ENCODE measurements around the gene EBF3. TPM values are rescaled to one million over a fixed set of nuclear protein-coding genes. Genes with fewer than 3 reads are reported as not detected.

Gene EBF3
- total RNA-seq, 4 donors from 2014 or later: 5.5 to 10.4 (median 8.2) TPM

DNA sequence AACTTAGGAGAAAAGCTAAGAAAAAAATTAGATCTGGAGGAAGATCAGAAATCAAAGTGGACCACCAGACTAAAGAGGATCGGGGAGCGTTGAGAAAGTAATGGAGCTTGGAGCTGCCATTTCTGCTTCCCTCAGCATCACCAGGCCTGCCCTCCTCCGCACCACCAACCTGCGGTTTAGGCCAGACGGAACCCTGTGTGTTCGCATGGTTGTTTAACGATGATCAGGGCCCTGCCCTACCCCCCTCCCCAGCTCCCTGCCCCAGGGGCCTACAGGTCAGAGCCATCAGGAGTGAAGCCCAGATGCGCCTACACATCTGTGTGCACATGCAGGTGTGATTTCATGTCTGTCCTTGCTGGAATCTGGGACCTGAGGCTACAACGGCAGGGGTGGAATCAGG lies 45.7 kb downstream of the EBF3 start:
- peaks cover 8 to 10% of the 10 kb centered on the region in 2 donors for H3K4me1 ChIP-seq
- H3K27ac ChIP-seq: no peak overlapping the region
- H3K4me3 ChIP-seq: no peak overlapping the region
- in situ Hi-C loops (cut with MboI; ENCODE audit: low sequenced_read_pairs in 4 of 4): no loop called here
- no peaks in the 10 kb centered on the region for H3K9me3 ChIP-seq
- no peaks in the 10 kb centered on the region for H3K36me3 ChIP-seq
- ATAC-seq (no peak), DNase-seq (no peak)
- TF ChIP-seq, protein P1, sequence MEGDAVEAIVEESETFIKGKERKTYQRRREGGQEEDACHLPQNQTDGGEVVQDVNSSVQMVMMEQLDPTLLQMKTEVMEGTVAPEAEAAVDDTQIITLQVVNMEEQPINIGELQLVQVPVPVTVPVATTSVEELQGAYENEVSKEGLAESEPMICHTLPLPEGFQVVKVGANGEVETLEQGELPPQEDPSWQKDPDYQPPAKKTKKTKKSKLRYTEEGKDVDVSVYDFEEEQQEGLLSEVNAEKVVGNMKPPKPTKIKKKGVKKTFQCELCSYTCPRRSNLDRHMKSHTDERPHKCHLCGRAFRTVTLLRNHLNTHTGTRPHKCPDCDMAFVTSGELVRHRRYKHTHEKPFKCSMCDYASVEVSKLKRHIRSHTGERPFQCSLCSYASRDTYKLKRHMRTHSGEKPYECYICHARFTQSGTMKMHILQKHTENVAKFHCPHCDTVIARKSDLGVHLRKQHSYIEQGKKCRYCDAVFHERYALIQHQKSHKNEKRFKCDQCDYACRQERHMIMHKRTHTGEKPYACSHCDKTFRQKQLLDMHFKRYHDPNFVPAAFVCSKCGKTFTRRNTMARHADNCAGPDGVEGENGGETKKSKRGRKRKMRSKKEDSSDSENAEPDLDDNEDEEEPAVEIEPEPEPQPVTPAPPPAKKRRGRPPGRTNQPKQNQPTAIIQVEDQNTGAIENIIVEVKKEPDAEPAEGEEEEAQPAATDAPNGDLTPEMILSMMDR (IDR thresholded peaks at IDR 0.05 in 4 of 5, conservative IDR thresholded peaks at IDR 0.05 in 1 of 5): no peak
- TF ChIP-seq POLR2A (IDR thresholded peaks at IDR 0.05): no peak
- H3K27me3 ChIP-seq: no peaks in the 10 kb centered on the region
- intact Hi-C loops (cut with DNase I; ENCODE audit: low total_unique reads): no loop called here

DNA sequence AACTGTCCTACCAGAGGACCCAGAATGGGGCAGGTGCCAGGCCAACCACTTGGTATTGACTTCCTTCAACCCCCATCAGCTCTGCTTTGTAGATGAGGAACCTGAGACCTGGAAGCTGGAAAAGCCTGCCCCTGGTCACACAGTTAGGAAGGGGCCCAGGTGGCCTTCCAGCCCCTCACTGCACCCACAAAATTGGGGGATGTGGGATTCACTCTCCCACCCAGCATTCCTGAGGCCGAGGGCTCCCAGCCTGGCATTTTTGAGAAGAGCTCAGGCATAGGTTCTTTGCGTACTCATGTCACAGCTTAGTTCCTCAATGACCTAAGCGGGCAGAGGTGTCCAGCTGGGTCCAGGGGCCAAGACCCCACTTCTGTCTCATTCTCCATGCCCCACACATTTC lies 46.1 kb downstream of the EBF3 start:
- ATAC-seq: no peak
- Histone ChIP-seq H3K36me3 (no peaks in the 10 kb centered on the region), H3K27ac (no peak overlapping the region), H3K4me1 (peaks cover 8 to 10% of the 10 kb centered on the region in 2 donors), H3K4me3 (no peak overlapping the region), H3K9me3 (no peaks in the 10 kb centered on the region), H3K27me3 (no peaks in the 10 kb centered on the region)
- intact Hi-C loops (cut with DNase I; ENCODE audit: low total_unique reads) (no loop called here), in situ Hi-C loops (cut with MboI; ENCODE audit: low sequenced_read_pairs in 4 of 4) (no loop called here)
- DNase-seq: no peak
- TF ChIP-seq, protein P1 (IDR thresholded peaks at IDR 0.05 in 4 of 5, conservative IDR thresholded peaks at IDR 0.05 in 1 of 5): no peak
- TF ChIP-seq POLR2A (IDR thresholded peaks at IDR 0.05): no peak

DNA sequence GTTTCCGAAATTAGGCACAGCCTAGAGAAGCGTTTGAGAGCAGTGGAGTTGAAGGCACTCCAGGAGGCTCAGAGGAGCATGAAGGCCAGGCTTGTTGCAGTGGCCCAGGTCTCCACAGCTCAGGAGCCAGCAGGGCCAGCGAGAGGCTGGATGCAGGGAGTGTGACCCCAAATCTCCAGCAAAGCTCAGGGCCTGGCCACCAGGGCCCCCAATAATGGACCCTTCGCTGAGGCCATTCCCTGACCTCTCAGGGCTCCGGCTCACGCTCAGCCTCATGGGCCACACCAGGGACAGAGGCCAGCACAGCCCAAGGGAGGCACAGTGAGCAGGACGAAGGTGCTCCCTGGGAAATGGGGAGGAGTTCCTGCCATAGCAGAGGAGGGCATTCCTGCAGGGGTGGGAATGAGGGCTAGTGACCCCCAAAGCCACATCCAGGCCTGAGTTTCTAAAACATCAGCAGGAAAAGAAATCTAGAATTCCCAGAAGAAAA lies 47.5 kb downstream of the EBF3 start:
- H3K27me3 ChIP-seq: no peaks in the 10 kb centered on the region
- DNase-seq (no peak), ATAC-seq (no peak)
- in situ Hi-C loops (cut with MboI; ENCODE audit: low sequenced_read_pairs in 4 of 4) (no loop called here), intact Hi-C loops (cut with DNase I; ENCODE audit: low total_unique reads) (no loop called here)
- no peak for TF ChIP-seq POLR2A (IDR thresholded peaks at IDR 0.05)
- TF ChIP-seq, protein P1 (IDR thresholded peaks at IDR 0.05 in 4 of 5, conservative IDR thresholded peaks at IDR 0.05 in 1 of 5): no peak
- peaks cover 8 to 10% of the 10 kb centered on the region in 2 donors for H3K4me1 ChIP-seq
- H3K4me3 ChIP-seq: no peak overlapping the region
- no peak overlapping the region for H3K27ac ChIP-seq
- no peaks in the 10 kb centered on the region for H3K9me3 ChIP-seq
- H3K36me3 ChIP-seq: no peaks in the 10 kb centered on the region

DNA sequence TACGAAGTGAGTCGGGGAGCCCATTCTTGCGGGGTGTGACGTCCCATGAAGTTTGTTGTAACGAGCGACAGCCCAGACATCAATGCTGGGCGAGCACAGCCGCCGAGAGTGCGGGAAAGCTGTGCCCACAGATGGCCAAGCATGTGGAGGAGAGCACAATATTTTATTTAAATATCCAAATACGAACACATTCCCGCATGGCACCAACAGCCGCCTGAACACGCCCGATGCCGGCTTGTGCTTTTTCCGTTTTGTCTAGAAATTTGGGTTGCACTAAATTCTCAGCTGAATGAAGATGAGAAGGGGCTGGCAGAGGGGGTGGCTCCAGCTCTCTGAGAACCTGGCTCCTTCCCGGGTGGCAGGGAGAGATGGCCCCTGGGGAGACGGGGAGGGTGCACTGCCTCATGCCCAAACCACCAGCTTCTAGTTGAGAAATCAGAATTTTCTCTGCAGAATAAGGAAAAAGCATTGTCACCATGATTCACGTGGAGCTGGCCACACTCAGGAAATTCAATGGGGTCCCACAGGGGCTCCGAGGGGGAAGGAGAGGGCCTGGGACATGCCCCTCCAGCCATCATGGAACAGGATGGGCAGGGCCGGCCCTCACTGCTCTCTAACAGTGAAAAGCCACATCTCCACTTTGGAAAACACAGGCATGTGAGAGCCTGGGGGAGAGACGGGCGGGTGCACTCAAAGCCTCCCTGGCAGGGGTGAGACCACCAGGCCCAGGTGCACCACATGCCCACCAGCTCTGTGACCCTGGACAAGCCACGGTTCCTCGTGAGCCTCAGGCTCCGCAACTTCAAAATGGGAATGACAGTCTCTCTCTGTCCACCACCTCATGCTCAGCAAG lies 48.3 kb downstream of the EBF3 start:
- Histone ChIP-seq H3K4me3 (no peak overlapping the region), H3K27ac (no peak overlapping the region), H3K27me3 (no peaks in the 10 kb centered on the region), H3K36me3 (no peaks in the 10 kb centered on the region), H3K4me1 (peaks cover 8 to 10% of the 10 kb centered on the region in 2 donors), H3K9me3 (no peaks in the 10 kb centered on the region)
- intact Hi-C loops (cut with DNase I; ENCODE audit: low total_unique reads) (no loop called here), in situ Hi-C loops (cut with MboI; ENCODE audit: low sequenced_read_pairs in 4 of 4) (no loop called here)
- TF ChIP-seq, protein P1 (IDR thresholded peaks at IDR 0.05 in 4 of 5, conservative IDR thresholded peaks at IDR 0.05 in 1 of 5): no peak
- no peak for TF ChIP-seq POLR2A (IDR thresholded peaks at IDR 0.05)
- no peak for ATAC-seq
- no peak for DNase-seq

Measured in gastrocnemius medialis (tissue), 4 donors.